DOHH2 (cell line): ENCODE data around the gene TMCC1.

Experiments used
- CTCF ChIP-seq: fragments of 200-600 bp; sonication (generic); IDR thresholded peaks from one replicate; pipeline ENCODE4 v1.5.1; 2014; ENCODE audit warnings: antibody characterized with exemption, mild to moderate bottlenecking, low read depth, low read length; ENCODE audit not compliant: poor library complexity, severe bottlenecking
- EZH2phosphoT487 ChIP-seq: fragments of 200-600 bp; sonication (generic); IDR thresholded peaks from 2 replicates; pipeline ENCODE4 v1.6.1; 2017; ENCODE audit warnings: borderline replicate concordance, mild to moderate bottlenecking, antibody characterized with exemption, low read length, moderate library complexity, mixed read lengths

GRCh38 chr3:129934234-129935123 lies 41.0 kb upstream of the TMCC1 start:
- TF ChIP-seq CTCF = peak; percentile 98
- TF ChIP-seq EZH2phosphoT487 = no peak
